Activated CD4-positive, alpha-beta T cell treated with anti-CD3 and anti-CD28 coated beads, Interleukin-2, amount 10 ng/mL, durations not matched to agents 24 days and 14 days (primary cell): ENCODE data around the gene CST7. TPM values are rescaled to one million over a fixed set of nuclear protein-coding genes. Genes with fewer than 3 reads are reported as not detected.

Source experiments
- DNase-seq: peaks from one replicate; pipeline ENCODE4 v3.0.0; 2022
- H3K27ac Mint-ChIP-seq: one replicate; pipeline ENCODE4 v1.8.0; 2022; ENCODE audit warnings: mild to moderate bottlenecking, mixed read lengths
- H3K27me3 Mint-ChIP-seq: one replicate; pipeline ENCODE4 v1.8.0; 2022; ENCODE audit warnings: mixed read lengths
- H3K36me3 Mint-ChIP-seq: one replicate; pipeline ENCODE4 v1.8.0; 2022; ENCODE audit warnings: low read depth, mild to moderate bottlenecking, mixed read lengths
- H3K4me1 Mint-ChIP-seq: one replicate; pipeline ENCODE4 v1.8.0; 2021; ENCODE audit warnings: mixed read lengths
- H3K4me3 Mint-ChIP-seq: one replicate; pipeline ENCODE4 v1.8.0; 2022; ENCODE audit warnings: mild to moderate bottlenecking, moderate library complexity, mixed read lengths
- H3K9me3 Mint-ChIP-seq: one replicate; pipeline ENCODE4 v1.8.0; 2021; ENCODE audit warnings: mixed read lengths
- intact Hi-C: fragments of 100-400 bp; cut with micrococcal nuclease; formaldehyde crosslinking; loops from one replicate; pipeline ENCODE4 v1.15.1; 2023
- total RNA-seq: library from RNA; stranded (reverse); gene quantifications from 2 replicates; pipeline ENCODE4 v1.2.3, GENCODE V29; 2022

CST7 gene
- total RNA-seq, 1 donor from 2014 or later, result 115 TPM

GRCh38 chr20:24970030-24970553 is 21.0 kb downstream of the CST7 start:
- DNase-seq, result no peak
- Mint-ChIP-seq H3K36me3 (peaks cover 74% of the 10 kb centered on the region), H3K27me3 (no peaks in the 10 kb centered on the region), H3K27ac (no peak overlapping the region), H3K4me1 (peaks cover 6% of the 10 kb centered on the region), H3K9me3 (peaks cover 5% of the 10 kb centered on the region), H3K4me3 (no peak overlapping the region)
- intact Hi-C loops, result no loop called here

GRCh38 chr20:24970754-24971153 is 21.7 kb downstream of the CST7 start:
- no peak for DNase-seq
- Mint-ChIP-seq H3K27ac (no peak overlapping the region), H3K4me3 (no peak overlapping the region), H3K27me3 (no peaks in the 10 kb centered on the region), H3K9me3 (peaks cover 6% of the 10 kb centered on the region), H3K36me3 (peaks cover 74% of the 10 kb centered on the region), H3K4me1 (peaks cover 5% of the 10 kb centered on the region)
- intact Hi-C loops, result no loop called here

- H3K4me1 Mint-ChIP-seq, result peaks cover 2% of the 10 kb centered on the region
- no peaks in the 10 kb centered on the region for H3K27me3 Mint-ChIP-seq
- DNase-seq, result no peak
- no peak overlapping the region for H3K4me3 Mint-ChIP-seq
- peaks cover 74% of the 10 kb centered on the region for H3K36me3 Mint-ChIP-seq
- H3K27ac Mint-ChIP-seq, result no peak overlapping the region
- intact Hi-C loops, result no loop called here
- peaks cover 13% of the 10 kb centered on the region for H3K9me3 Mint-ChIP-seq
These were observed 22.5 kb downstream of the CST7 start for GRCh38 chr20:24971376-24972101.

- intact Hi-C loops, result no loop called here
- Mint-ChIP-seq H3K27ac (no peak overlapping the region), H3K9me3 (peaks cover 17% of the 10 kb centered on the region), H3K27me3 (no peaks in the 10 kb centered on the region), H3K4me1 (peaks cover 3% of the 10 kb centered on the region), H3K36me3 (peaks cover 79% of the 10 kb centered on the region), H3K4me3 (no peak overlapping the region)
- no peak for DNase-seq
These were observed 23.3 kb downstream of the CST7 start for GRCh38 chr20:24972341-24972740.

GRCh38 chr20:24977336-24977735 is 28.3 kb downstream of the CST7 start:
- peaks cover 20% of the 10 kb centered on the region for H3K9me3 Mint-ChIP-seq
- DNase-seq, result no peak
- no peak overlapping the region for H3K4me3 Mint-ChIP-seq
- H3K4me1 Mint-ChIP-seq, result peaks cover 16% of the 10 kb centered on the region
- H3K36me3 Mint-ChIP-seq, result peaks cover 91% of the 10 kb centered on the region
- H3K27me3 Mint-ChIP-seq, result no peaks in the 10 kb centered on the region
- intact Hi-C loops, result no loop called here
- H3K27ac Mint-ChIP-seq, result no peak overlapping the region

- H3K9me3 Mint-ChIP-seq, result peaks cover 20% of the 10 kb centered on the region
- H3K27me3 Mint-ChIP-seq, result no peaks in the 10 kb centered on the region
- no peak for DNase-seq
- intact Hi-C loops, result no loop called here
- H3K4me3 Mint-ChIP-seq, result no peak overlapping the region
- H3K4me1 Mint-ChIP-seq, result peaks cover 20% of the 10 kb centered on the region
- H3K27ac Mint-ChIP-seq, result no peak overlapping the region
- peaks cover 92% of the 10 kb centered on the region for H3K36me3 Mint-ChIP-seq
These were observed 28.7 kb downstream of the CST7 start for GRCh38 chr20:24977797-24978196.

GRCh38 chr20:24978513-24978912 is 29.4 kb downstream of the CST7 start:
- intact Hi-C loops, result no loop called here
- H3K27me3 Mint-ChIP-seq, result no peaks in the 10 kb centered on the region
- no peak overlapping the region for H3K27ac Mint-ChIP-seq
- peaks cover 20% of the 10 kb centered on the region for H3K9me3 Mint-ChIP-seq
- peaks cover 93% of the 10 kb centered on the region for H3K36me3 Mint-ChIP-seq
- H3K4me1 Mint-ChIP-seq, result peaks cover 21% of the 10 kb centered on the region
- no peak overlapping the region for H3K4me3 Mint-ChIP-seq
- DNase-seq, result no peak

- intact Hi-C loops, result no loop called here
- Mint-ChIP-seq H3K36me3 (peaks cover 91% of the 10 kb centered on the region), H3K4me3 (no peak overlapping the region), H3K27me3 (no peaks in the 10 kb centered on the region), H3K27ac (peak overlapping the region; percentile 41), H3K9me3 (peaks cover 20% of the 10 kb centered on the region), H3K4me1 (peaks cover 24% of the 10 kb centered on the region)
- DNase-seq, result no peak
These were observed 30.2 kb downstream of the CST7 start for GRCh38 chr20:24979036-24979960.

GRCh38 chr20:24980291-24981053 is 31.4 kb downstream of the CST7 start:
- Mint-ChIP-seq H3K27ac (peak overlapping the region; percentile 32), H3K27me3 (no peaks in the 10 kb centered on the region), H3K4me1 (peaks cover 32% of the 10 kb centered on the region), H3K9me3 (peaks cover 14% of the 10 kb centered on the region), H3K36me3 (peaks cover 82% of the 10 kb centered on the region), H3K4me3 (no peak overlapping the region)
- intact Hi-C loops, result no loop called here
- DNase-seq, result no peak

- Mint-ChIP-seq H3K27me3 (no peaks in the 10 kb centered on the region), H3K4me1 (peaks cover 39% of the 10 kb centered on the region), H3K4me3 (no peak overlapping the region), H3K36me3 (peaks cover 77% of the 10 kb centered on the region), H3K27ac (no peak overlapping the region), H3K9me3 (peaks cover 8% of the 10 kb centered on the region)
- no peak for DNase-seq
- intact Hi-C loops, result no loop called here
These were observed 32.2 kb downstream of the CST7 start for GRCh38 chr20:24981282-24981681.

GRCh38 chr20:24981790-24982189 is 32.7 kb downstream of the CST7 start:
- H3K36me3 Mint-ChIP-seq, result peaks cover 76% of the 10 kb centered on the region
- intact Hi-C loops, result no loop called here
- H3K4me3 Mint-ChIP-seq, result no peak overlapping the region
- H3K27me3 Mint-ChIP-seq, result no peaks in the 10 kb centered on the region
- peaks cover 43% of the 10 kb centered on the region for H3K4me1 Mint-ChIP-seq
- H3K9me3 Mint-ChIP-seq, result peaks cover 5% of the 10 kb centered on the region
- DNase-seq, result no peak
- no peak overlapping the region for H3K27ac Mint-ChIP-seq

- DNase-seq, result no peak
- no peak overlapping the region for H3K4me3 Mint-ChIP-seq
- peaks cover 61% of the 10 kb centered on the region for H3K4me1 Mint-ChIP-seq
- intact Hi-C loops, result no loop called here
- H3K27ac Mint-ChIP-seq, result no peak overlapping the region
- peaks cover 3% of the 10 kb centered on the region for H3K9me3 Mint-ChIP-seq
- H3K27me3 Mint-ChIP-seq, result no peaks in the 10 kb centered on the region
- peaks cover 70% of the 10 kb centered on the region for H3K36me3 Mint-ChIP-seq
These were observed 34.8 kb downstream of the CST7 start for GRCh38 chr20:24983896-24984295.

- Mint-ChIP-seq H3K27me3 (no peaks in the 10 kb centered on the region), H3K9me3 (peaks cover under 1% of the 10 kb centered on the region), H3K27ac (no peak overlapping the region), H3K36me3 (peaks cover 67% of the 10 kb centered on the region), H3K4me3 (no peak overlapping the region), H3K4me1 (peaks cover 65% of the 10 kb centered on the region)
- intact Hi-C loops, result no loop called here
- no peak for DNase-seq
These were observed 36.0 kb downstream of the CST7 start for GRCh38 chr20:24984961-24985640.
